GM19099 (cell line): ENCODE data around the gene OXSR1.

ENCODE experiments used
- POLR2A ChIP-seq: IDR thresholded peaks from 3 replicates; pipeline ENCODE4 v1.6.1; 2011; ENCODE audit warnings: low read depth; ENCODE audit not compliant: insufficient read length; ENCODE audit errors: extremely low read depth

Gene OXSR1

DNA sequence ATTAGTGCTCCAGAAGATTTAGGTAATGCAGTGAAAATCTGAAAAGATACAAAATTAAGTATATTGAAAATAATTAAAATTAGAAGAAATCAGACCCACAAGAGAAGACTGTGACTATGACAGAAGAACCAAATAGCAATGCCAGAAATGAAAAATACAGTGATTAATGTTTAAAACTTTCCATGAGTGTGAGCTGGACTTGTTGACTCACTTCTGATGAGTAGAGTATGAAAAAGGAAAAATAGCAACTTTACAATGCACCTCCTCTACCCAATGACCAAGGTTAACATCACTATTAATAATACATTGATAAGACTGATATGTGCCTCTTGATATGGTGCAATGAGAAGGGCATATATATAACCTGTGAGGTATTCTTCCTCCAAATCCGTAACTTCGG is 60.9 kb downstream of the OXSR1 start:
- TF ChIP-seq POLR2A: no peak

GRCh38 chr3:38227989-38228388 is 62.7 kb downstream of the OXSR1 start:
- no peak for TF ChIP-seq POLR2A

DNA sequence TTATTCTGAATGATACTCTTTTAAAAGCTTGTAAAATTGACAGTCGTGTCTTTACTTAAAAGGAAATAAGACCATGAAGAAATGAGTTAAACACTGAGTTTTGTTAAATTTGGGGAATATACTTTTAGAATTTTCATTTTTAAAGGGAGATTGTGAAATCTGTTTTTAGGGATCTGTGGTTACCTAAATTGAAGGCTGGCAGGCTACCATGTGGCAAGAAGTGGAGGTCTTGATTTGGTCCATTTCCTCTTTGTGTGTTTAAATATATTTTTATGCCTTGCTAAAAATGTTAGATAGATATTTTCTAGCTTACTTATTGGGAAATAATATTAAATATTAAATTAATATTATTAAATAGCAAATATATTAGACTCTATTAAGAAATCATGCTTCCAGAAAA is 63.7 kb downstream of the OXSR1 start:
- TF ChIP-seq POLR2A: no peak

DNA sequence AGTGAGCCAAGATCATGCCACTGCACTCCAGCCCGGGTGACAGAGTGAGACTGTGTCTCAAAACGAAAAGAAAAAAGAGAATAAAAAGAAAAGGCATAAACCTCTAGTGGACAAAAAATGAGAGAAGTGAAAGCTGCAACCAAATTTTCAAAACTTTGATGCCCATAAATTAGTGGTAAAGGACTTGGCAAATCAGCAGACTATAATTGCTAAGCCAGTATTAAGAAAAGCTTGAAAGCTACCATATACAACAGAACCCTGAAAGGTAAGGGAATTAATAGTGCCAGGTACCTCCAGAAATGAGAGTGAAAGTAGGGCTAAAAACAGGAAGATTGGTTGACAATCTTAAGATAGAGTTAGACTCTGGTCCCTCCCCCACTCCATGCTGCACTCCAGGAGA is 67.4 kb downstream of the OXSR1 start:
- no peak for TF ChIP-seq POLR2A

DNA sequence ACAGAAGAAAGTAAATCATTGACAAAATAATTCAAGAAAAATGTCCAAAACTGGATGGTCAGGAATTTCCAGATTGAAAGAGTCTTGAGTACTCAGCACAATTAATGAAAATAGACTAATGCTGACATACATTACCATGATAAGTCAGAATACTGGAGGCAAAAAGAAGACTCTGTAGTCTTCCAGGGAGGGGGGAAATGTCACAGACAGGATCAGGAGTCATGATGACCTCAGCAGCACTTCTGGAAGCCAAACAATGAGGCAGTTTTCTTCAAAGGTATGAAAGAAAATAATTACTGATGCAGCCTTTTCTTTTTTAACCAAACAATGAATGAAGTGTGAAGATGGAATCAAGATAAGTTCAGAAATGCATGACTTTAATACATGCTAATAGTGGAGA is 70.1 kb downstream of the OXSR1 start:
- TF ChIP-seq POLR2A: no peak

GRCh38 chr3:38238416-38239008 is 73.2 kb downstream of the OXSR1 start:
- no peak for TF ChIP-seq POLR2A

DNA sequence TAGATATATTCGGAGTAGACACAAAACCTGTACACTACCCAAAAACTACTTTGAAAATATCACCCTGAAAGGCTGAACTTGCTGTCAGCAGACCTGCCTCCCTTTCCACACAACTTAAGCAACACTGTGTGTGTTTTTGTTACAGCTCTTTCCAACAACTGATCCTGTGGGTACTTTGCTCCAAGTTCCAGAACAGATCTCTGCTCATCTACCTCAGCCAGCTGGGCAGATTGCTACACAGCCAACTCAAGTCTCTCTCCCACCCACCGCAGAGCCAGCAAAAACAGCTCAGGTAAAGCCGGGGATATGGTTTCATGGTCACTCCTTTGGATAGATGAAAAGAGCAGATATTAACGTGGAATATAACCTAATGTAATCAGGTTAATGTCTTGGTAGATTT is 80.6 kb downstream of the OXSR1 start:
- TF ChIP-seq POLR2A: no peak

- no peak for TF ChIP-seq POLR2A
These were observed 82.2 kb downstream of the OXSR1 start for GRCh38 chr3:38247366-38248035.

DNA sequence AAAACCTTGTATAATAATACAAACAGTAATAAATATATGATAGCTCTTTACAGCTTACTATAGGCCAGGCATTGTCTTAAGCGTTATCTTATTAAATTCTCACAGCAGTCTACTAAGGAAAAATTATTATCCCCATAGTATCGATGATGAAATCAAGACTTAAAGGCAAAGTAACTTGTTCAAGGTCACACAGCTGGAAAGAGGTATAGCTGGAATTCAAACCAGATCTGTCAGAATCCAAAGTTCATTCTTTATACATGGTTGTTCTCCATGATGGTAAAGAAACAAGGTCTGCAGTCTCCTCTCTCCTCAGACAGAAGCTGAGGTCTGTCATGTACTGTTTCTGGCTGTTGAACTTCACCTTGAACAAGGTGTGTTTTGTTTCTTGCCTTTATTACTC is 84.9 kb downstream of the OXSR1 start:
- TF ChIP-seq POLR2A: no peak

- no peak for TF ChIP-seq POLR2A
These were observed 85.9 kb downstream of the OXSR1 start for GRCh38 chr3:38251197-38251596.

DNA sequence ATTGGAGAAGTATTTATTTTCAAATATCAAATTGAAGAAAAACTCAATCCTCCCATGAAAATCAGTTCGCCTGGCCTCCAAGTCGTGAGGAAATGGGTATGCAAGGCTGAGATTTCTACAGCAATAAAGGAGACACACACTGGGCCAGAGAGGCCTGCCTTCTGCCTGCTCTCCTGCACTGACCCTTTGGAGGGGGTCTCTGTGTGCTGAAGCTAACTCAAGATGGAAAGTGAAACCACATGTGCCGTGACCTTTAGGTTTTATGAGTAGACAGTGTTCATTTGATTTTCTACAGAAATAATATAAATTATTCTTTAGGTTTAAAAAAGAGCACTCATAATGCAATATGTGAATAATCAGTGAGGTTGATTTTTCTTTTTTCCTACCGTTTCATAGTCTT is 88.4 kb downstream of the OXSR1 start:
- TF ChIP-seq POLR2A: no peak

- TF ChIP-seq POLR2A: no peak
These were observed 89.5 kb downstream of the OXSR1 start for GRCh38 chr3:38254872-38255271.

- TF ChIP-seq POLR2A: no peak
These were observed 90.3 kb downstream of the OXSR1 start for GRCh38 chr3:38255627-38256026.

DNA sequence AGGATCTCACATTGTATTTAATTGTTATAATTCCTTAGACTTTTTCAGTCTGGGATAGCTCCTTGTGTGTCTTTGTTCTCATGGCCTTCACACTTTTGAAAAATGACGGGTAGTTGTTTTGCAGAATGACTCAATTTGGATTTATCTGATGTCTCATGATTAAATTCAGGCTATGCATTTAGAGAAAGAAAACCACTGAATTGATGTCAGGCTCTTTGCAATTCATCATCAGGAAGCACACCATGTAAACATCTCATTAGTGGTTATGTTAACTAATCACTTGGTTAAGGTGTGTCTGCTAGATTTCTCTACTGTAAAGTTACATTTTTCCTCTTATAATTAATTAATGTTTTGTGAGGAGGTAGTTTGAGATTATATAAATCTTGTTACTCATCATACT is 92.2 kb downstream of the OXSR1 start:
- no peak for TF ChIP-seq POLR2A

GRCh38 chr3:38260474-38260873 is 95.1 kb downstream of the OXSR1 start:
- no peak for TF ChIP-seq POLR2A

DNA sequence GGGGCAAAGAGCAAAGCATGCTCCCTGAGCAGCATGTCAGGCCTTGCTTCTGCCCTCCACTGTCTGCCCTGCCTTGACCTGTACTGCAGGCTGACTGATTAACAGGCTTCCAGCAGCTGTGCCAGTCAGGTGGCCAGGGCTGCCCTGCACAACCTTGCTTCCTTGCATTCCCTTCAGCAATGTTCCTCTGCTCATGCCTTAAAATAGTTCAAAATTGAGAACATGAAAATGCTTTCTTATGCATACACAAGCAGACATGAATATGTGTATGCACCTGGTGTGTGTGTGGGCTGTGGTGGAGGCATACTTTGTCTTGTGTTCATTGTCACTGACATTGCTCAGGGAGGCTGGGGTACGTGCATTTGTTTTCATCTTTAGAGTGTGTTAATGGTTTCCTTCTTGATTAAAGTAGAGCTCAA is 99.0 kb downstream of the OXSR1 start:
- TF ChIP-seq POLR2A: no peak

GRCh38 chr3:38264779-38265178 is 99.4 kb downstream of the OXSR1 start:
- TF ChIP-seq POLR2A: no peak

DNA sequence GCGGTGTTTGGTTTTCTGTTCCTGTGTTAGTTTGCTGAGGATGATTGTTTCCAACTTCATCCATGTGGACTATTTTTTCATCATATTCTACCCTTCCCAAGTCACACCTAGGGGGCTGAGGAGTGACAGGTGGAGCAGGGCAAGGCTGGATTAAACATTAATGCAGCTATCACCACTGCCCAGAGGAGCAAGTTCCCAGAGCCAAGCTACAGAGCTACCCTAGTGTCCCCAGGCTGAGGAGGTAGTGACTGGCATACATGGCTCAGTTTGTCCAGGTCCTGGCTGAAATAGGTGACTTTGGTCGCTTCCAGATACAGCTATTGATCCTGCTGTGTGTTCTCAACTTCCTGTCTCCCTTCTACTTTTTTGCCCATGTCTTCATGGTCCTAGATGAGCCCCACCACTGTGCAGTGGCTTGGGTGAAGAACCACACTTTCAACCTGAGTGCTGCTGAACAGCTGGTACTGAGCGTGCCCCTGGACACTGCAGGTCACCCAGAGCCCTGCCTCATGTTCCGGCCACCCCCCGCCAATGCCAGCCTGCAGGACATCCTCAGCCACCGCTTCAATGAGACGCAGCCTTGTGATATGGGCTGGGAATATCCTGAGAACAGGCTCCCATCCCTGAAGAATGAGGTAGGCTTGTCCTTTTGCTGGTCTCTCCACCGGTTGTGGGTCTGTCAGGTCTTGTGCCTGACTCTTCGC is 100.4 kb downstream of the OXSR1 start, which contains the start of gene SLC22A13:
SLC22A13 (plus strand) TSS at position 209 of the 704 bp plus-strand sequence; CDS start at position 258, 49 bp downstream.
- no peak for TF ChIP-seq POLR2A
